HG03354 (cell line): ENCODE data around the gene ZDHHC4.

Experiments used
- ATAC-seq: cut with Tn5 transposase; IDR thresholded peaks from one replicate; pipeline ENCODE4 v1.9.1; 2021; ENCODE audit warnings: mild to moderate bottlenecking; ENCODE audit not compliant: unreplicated experiment, poor library complexity, severe bottlenecking

The ZDHHC4 gene

DNA sequence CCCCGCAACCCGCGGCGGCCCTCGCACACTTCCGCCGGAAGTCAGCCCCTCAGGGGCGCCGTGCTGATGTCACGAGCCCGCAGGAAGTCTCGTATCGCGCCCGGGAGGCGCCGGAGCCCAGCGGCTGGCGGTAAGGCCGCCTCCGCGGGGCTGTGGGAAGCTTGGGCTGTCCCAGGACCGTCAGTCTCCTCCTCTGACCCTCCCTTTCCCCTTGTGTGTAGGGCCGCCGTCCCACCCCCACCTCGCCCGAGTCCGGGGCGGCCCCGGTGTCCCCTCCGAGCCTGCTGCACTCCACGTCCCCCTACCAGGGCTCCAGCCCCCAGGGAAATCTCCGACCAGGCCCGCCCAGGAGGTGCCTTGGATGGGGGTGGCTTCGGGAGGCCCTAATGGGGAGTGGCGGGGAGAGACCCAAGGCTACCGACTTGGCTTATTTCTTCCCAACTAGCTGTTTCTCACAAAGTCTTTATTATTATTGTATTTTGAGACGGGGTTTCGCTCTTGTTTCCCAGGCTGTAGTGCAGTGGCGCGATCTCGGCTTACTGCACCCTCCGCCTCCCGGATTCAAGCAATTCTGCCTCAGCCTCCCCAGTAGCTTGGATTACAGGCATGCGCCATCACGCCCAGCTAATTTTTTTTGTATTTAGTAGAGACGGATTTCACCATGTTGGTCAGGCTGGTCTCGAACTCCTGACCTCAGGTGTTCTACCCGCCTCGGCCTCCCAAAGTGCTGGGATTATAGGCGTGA, at the start of gene ZDHHC4:
ZDHHC4 (plus strand) TSS at position 86 of the 745 bp plus-strand sequence. CDS start 3,108 bp downstream, outside the sequence.
- ATAC-seq = peak; percentile 98

DNA sequence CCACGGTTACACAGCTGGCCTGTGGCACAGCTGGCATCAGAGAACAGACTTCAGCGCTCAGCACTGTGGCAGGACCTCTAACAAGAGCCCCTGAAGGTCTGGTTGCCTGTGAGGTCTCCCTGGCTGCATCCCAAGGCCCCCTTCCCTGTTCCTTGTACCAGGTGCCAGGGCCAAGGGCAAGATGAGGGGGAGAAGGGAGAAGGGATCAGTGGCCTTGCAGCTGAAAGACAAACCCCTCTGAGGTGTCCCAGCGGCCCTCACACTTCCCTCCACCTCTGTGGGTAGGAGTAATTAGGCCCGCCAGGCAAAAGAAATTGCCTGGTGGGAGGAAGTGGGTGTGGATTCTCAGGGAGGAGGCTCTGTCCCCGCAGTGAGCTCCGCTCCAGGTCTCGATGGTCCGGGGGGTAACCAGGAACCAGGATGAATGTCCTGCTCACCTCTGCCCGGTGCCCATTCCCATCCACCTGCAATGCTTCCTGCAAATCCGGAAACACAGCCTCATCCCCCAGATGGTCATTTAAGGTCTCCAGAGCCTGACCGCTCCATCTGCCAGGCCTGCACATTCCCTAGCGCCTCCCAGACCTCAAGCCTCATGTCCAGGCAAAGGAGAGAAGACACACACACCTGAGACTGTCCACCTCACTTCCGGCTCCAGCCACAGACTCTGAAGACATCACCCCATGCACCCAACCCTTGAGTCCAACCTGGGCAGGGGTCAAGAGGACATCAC, 48.7 kb upstream of the ZDHHC4 start:
- ATAC-seq = no peak

DNA sequence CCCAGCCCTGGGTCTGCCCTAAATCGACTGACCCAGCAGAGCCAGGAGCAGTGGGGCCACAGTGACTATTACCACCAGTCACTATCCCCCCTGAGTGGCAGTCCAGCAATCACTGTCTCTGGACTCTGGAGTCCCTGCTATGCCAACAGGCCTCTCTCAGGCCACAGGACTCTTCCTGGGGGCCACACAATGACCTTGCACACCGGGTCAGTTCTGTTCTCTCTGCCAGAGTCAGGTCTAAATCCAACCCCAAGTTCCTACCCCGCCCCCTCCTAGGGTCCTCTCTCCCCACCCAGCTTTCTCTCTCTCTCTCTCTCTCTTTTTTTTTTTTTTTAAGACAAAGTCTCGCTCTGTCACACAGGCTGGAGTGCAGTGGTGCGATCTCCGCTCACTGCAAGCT, 47.6 kb upstream of the ZDHHC4 start:
- no peak for ATAC-seq

DNA sequence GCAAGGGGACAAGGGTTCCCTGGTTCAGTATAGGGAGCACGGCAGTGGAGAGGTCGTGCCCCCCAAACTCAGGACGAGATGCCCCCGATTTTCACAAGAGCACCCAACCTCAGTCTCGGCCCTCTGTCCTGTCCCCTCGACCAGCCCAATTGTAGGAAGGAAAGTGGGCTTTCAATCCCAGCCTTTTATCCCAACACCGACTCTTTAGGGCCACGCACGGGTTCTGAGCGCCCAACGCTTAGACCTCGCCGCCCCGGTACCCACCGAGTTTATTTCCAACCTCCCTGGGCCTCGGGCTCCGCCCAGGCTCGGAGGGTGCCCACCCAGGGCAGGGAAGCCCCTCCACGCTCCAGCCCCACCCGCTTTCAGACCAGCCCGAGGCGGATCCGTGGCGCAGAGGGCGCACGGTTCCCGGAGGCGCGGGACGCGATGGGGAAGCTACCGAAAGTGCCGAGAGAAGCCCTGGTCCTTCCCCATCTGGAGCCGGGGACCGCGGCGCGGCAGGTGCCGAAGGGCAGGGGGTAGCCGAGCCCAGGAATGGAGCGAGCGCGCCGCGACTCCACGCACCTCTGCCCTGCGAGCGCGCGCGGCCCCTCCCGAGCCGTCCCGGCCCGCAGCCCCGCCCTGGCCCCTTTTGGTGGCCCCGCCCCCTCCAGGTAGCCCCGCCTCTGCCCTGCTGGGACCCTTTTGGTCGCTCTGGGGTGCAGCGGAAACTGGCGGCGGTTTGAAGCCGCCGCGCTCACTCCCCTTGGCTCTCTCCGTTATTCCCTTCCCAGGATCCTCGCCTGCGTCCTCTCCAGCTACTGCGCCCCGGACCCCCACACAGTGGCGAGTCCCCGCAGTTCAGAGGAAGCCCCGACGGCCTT, 46.4 kb upstream of the ZDHHC4 start:
- no peak for ATAC-seq

DNA sequence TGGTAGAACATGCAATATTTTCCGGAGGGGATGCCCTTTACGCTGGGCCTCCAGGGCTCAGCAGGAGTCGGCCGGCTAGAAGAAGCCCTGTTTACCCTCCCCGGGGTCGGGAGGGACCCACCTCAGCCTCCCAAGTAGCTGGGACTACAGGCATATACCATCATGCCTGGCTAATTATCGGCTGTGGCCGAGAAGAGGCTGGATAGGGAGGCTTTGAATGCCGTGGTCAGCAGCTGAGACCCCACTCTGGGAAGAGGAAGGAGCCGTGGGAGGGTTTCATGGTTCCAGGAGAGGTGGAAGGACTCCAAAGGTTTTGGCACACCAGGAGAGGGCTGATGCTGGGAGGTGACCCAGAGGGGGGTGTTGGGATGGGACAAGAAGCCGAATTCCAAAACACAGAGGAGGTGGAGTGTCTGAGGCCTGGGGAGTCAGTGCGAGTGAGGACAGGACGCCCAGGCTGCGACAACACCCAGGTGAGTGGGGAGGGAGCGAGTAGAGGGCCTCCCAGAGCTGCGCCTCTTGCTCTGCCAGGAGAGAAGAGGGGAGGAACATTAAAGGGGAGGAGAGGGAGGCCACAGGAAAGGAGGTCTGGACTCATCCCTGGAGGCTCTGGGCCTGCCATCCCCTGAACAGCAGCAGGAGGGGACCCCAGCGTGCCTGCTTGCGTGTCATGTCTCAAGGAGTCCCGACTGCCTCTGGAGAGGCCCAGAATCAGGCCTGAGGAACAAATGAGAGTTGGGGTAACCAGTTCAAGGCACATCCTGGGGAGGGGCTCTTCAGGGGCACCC, 45.6 kb upstream of the ZDHHC4 start:
- no peak for ATAC-seq

DNA sequence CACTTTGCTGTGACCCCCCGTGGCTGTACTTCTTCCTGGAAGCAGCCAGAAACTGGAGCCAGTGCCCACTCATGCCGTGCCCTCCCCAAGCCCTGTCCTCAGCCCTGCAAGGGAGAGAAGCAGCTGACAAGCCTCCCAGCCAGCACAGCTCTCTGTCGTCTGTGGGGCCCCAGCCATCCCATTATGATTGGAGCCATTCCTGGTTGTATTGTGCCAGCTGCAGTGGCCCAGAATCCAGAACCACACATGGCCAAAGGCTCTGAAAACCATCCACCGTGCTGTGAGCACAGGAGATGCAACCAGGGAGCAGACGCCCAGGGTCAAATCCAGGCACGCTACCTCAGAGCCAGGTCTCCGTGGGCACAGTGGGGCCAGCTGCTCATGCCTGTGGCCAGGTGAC, 44.7 kb upstream of the ZDHHC4 start:
- ATAC-seq = no peak

DNA sequence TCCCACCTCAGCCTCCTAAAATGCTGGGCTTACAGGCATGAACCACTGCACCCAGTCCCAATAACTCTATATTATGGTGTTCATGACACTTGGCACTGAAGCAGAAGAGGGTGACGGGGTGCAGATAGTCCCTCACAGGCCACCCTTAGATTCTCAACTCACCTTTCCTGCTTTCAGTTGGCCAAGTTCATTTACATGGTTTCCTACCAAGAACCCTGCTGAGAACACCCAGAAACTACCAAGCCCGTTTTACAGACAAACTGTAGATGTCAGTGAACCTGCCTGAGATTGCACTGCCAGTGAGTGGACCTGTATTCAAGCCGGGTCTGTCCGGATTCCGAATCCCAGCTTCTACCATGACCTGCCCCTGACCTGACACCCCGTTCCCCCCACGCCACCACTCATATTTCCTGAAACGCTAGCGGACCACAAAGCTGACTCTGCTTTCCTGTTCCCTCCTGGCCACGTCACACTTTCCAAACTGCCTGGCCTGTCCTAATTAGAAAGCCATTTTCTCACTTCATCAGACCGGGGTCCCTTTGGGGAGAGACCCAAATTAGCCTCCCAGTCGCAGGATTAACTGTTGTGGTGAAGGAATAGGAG, 43.3 kb upstream of the ZDHHC4 start:
- peak; percentile 48 for ATAC-seq

DNA sequence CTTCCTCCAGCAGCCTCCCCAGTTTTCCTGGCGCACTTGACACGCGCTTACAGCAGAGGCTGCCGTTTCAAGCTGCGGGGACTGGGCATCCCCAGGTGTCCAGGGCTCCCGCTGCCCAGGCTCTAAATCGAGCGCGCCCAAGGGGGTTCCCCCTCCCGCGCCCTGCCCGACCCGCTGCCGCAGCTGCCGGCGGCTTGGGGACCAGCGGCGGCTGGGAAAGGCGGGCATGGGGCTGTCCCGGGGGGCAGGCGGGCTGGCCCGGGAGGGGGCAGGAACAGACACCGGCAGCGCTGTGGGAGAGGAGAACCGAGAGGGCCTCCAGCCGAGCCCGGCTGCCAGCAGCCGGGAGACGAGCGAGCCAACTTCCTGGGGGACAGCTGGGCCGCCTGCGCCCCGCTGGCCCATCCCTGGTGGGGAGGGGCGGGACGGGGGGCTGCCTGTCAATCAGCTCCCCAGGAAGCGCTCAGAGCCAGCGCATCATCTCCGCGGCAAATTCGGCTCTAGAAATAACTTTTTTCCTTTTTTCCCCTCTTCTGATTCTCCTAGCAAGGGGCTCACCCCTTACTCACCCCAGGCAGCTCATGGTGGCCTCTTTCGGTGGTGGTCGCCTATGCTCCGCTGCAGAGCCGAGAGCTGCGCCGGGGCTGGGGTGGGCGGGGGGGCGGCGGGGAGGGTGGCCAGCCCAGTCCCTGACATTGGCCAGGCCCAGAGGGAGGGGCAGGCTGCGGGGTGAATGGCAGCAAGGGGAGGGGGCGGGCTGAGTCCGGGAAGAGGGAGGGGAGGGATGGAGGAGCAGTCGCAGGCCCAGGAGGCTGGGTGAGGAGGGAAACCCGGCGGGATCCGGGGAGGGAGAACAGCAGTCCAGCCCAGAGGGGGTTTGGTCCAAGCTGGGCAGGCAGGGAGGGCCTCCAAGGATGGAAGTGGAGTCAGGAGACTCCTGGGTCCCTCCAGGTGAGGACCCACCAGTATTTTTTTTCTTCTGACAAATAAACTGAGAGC, 40.7 kb upstream of the ZDHHC4 start:
- ATAC-seq = no peak

DNA sequence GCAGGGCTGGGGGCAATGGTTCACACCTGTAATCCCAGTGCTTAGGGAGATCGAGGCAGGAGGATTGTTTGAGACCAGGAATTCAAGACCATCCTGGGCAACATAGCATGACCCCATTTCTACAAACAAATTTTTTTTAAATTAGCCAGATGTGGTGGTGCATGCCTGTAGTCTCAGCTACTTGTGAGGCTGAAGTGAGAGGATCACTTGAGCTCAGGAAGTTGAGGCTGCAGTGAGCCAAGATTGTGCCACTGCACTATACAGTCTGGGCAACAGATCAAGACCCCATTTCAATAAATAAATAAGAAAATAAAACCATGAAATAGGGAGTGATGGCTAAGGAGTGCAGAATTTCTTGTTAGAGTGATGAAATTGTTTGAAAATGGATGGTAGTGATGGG, 34.9 kb upstream of the ZDHHC4 start:
- no peak for ATAC-seq

DNA sequence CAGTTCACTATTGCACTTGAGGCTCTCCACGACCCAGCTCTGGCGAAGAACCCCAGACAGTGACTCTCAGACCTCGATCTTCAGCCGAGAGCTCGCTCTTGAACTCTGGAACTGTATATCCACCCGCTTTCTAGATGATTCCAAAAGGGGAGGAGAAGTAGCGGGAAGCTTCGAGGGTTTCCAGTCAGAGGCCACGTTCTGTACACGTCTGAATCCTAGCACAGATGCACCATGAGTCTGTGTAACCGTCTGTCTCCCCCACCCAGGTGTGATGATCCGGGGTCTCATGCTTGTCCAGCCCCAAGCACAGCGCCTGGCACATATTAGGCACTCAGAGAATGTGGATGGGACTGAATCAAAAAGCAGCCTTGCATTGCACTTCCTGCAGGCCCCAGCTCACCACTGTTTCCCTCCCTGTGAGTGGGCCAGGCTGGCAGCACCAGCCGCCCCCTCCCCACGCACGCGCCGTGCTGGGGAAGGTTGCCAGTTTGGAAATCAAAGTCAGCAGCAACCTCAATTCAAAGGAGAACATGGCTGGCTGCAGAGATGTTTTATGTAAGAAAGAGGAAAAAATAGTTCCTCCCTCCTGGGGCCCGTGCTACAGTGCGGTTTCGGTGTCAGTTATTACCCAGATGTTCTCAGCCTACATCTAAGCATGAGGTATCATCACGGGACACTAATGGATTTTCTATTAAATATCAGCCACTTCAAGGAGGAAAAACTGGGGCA, 31.7 kb upstream of the ZDHHC4 start:
- ATAC-seq = no peak

DNA sequence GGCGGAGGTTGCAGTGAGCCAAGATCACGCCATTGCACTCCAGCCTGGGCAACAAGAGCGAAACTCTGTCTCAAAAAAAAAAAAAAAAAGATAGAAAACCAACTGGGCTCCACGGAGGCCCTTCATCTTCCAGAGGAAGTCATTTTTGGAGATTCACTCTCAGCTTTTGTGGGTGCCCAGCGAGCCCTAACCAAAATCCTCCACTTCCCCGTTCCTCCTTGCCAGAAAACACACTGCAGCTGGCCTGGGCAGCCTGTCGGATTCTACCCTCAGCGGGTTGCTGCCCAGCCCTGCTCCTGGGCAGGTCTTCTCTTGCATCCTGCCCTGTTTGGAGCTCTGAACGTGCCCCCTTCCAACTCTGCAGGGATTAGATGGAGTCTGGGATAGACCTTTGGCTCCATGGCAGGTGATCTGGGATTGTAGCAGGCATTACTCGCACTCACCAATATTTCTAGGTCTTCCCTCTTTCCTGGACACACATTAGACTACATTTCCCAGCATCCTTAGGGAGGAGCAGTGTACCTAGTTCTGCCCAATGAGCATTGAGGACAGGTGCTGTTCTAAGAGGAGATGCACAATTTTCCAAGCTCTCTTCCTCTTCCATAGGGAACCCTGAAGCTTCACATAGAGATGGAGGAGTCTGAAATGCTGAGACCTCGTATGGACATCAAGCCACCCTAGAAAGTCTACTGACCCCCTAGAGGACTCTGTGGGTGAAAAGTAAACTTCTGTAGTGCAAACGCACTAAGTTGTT, 30.6 kb upstream of the ZDHHC4 start:
- no peak for ATAC-seq

DNA sequence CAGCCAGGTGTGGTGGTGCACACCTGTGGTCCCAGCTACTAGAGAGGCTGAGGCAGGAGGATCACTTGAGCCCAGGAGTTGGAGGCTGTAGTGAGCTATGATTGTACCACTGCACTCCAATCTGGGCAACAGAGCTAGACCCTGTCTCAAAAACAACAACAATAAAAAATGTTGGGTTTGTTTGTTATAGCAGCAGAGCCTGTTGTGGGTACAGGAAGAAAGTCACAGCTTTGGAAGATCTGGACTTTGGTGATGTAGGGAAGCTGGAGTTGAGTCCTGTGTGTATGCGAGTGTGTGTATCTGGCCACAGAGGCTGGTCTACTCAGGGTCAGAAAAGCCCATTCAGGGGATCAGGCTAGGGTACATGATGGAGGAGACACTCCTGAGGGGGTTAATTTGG, 29.9 kb upstream of the ZDHHC4 start:
- no peak for ATAC-seq

DNA sequence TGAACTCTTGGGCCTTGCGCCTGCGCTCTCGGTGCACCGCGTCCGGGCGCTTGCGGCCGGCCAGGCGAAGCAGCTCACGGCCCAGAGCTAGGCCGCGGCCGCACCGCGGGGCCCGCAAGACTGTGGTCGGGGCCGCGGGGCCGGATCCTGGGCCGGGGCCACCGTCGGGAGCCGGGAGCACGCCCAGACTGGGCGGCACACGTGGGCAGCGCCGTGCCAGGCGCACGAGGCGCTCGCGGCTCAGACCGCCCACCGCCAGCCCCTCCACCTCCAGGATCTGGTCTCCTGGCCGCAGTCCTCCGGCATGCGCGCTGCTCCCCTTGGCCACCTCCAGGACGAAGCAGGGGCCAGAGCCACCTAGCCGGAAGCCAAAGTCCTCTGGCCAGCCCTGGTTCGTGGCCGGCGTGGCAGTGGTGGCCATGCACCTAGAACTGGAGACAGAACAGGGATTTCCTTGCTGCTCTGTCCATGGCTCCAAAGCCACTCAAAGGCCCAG, 26.2 kb upstream of the ZDHHC4 start, which contains the start of gene GRID2IP:
GRID2IP (minus strand) TSS at position 446 of the 496 bp plus-strand sequence; CDS start at position 421, 25 bp downstream.
- ATAC-seq = no peak

DNA sequence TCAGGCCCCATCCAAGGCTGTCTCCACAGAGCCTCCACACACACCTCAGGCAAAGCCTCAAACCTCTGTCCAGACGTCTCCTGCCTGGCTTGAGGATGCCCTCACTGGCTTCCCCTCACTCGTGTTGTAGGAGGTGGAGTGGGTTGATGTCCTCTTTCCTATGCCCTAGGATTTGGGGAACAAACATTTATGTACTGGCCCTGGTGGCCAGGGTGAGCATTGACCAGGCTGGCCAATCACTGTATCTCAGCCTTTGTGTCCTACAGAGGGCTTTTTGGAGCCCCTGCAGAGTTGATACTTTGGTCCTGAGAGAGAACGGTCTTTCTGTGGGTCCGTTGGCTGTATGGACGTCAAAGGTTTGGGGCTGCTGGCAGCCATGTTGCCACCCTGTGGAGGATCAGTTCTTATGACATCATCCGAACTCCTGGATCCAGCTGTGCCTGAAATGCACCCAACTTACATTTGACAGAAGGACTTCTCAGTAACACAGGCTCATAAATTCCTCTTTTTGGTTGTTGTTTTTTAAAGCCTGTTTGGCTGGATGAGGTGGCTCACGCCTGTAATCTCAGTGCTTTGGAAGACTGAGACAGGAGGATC, 23.7 kb upstream of the ZDHHC4 start:
- ATAC-seq = no peak

DNA sequence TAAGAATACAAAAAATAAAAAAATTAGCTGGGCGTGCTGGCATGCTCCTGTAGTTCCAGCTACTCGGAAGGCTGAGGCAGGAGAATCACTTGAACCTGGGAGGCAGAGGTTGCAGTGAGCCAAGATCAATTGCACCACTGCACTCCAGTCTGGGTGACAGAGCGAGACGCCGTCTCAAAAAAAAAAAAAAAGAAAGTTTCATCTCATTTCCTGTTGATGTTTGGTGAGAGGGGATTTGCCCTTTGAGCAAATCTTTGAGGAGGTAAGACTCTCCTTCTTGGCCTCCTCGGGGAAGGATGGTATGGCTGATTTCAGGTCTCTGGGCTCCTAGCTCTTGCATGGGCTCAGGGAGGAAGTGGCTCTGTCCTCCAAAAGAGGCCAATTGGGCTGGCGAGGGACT, 22.4 kb upstream of the ZDHHC4 start:
- ATAC-seq = no peak

DNA sequence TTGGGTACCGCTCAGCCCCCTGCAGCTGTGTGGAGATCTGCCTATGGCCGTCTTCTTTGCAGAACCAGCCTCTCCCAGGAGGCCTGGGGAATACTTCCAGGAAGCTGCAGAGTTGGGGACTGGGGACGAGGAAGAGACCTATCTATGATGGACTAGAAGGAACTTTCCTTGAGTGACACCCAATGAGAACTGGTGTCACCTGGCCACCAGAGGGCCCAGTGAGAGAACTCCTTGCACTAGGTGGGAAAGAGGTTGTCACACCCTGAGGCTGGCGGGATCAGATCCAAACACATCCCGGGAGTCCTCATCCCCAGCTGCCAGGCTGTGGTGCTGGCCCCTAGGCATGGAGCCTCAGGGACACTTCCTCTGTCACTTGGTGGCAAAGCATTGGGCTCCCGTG, 21.1 kb upstream of the ZDHHC4 start:
- ATAC-seq = no peak
